GM12878 (cell line): Measurements from ENCODE around the gene BBS1. TPM values are rescaled to one million over a fixed set of nuclear protein-coding genes. Genes with fewer than 3 reads are reported as not detected.

Experiments
- ATAC-seq: fragments of 200-7000 bp; cut with Tn5 transposase; 3 replicates; pipeline ENCODE4 v1.9.1; 2020; ENCODE audit warnings: mild to moderate bottlenecking, moderate library complexity
- BruUV-seq: library from RNA; stranded (reverse); fragments of 400-500 nt; replicated peaks from 2 replicates; lab custom pipeline; 2021; lab: Mats Ljungman, UMichigan
- CTCF ChIA-PET: fragments of 300-600 bp; sonication (Branson Sonifier 250); formaldehyde crosslinking; extraction: SDS; loops from one replicate; lab custom pipeline; 2021; ENCODE audit warnings: inconsistent platforms; lab: Yijun Ruan, JAX
- POLR2A ChIA-PET: fragments of 350-600 bp; formaldehyde crosslinking; extraction: SDS; loops from one replicate; lab custom pipeline; 2021; ENCODE audit warnings: inconsistent platforms; lab: Charles Lee
- RAD21 ChIA-PET: fragments of 300-600 bp; sonication (Branson Sonifier 250); formaldehyde crosslinking; loops from one replicate; lab custom pipeline; 2023; ENCODE audit warnings: antibody characterized with exemption; ENCODE audit not compliant: unreplicated experiment; lab: Charles Lee
- SMC1A ChIA-PET: fragments of 300-600 bp; sonication (Branson Sonifier 250); formaldehyde crosslinking; loops from one replicate; lab custom pipeline; 2023; ENCODE audit not compliant: unreplicated experiment, uncharacterized antibody; lab: Charles Lee
- DNase-seq: peaks from one replicate; pipeline ENCODE4 v3.0.0-alpha.2; 2011; ENCODE audit warnings: low read depth, low spot score
- FAIRE-seq: peaks from 3 replicates; lab custom pipeline; 2011; peaks lifted over from hg19 to GRCh38; lab: Jason Lieb, UNC
- H2AFZ ChIP-seq: 2 replicates; pipeline ENCODE4 v1.6.0; 2011; ENCODE audit warnings: low read depth, low read length, control low read depth; ENCODE audit not compliant: control insufficient read depth
- H3K27ac ChIP-seq: 2 replicates; pipeline ENCODE4 v1.5.1; 2011; ENCODE audit warnings: control low read depth; ENCODE audit not compliant: control insufficient read depth, insufficient read depth
- H3K27me3 ChIP-seq, 2 experiments: replicated peaks in 1 of 2; 2 replicates each; pipeline versions ENCODE4 v1.6.0 to v1.6.1; 2011; ENCODE audit warnings: low read length in 1 of 2; ENCODE audit not compliant: control insufficient read depth in 2 of 2, insufficient read depth in 2 of 2
- H3K36me3 ChIP-seq, 2 experiments: 2 replicates each; pipeline ENCODE4 v1.5.1; 2011; ENCODE audit warnings: low read length in 1 of 2; ENCODE audit not compliant: control insufficient read depth in 2 of 2, insufficient read depth in 2 of 2
- H3K4me1 ChIP-seq: 2 replicates; pipeline ENCODE4 v1.6.1; 2011; ENCODE audit warnings: mild to moderate bottlenecking, low read length, moderate library complexity, mixed read lengths; ENCODE audit not compliant: control insufficient read depth, insufficient read depth
- H3K4me2 ChIP-seq: 2 replicates; pipeline ENCODE4 v1.6.0; 2011; ENCODE audit warnings: control low read depth; ENCODE audit not compliant: control insufficient read depth, insufficient read depth
- H3K4me3 ChIP-seq: fragments of 200-600 bp; sonication (generic); 2 replicates; pipeline ENCODE4 v1.5.1; 2016
- H3K79me2 ChIP-seq: 2 replicates; pipeline ENCODE4 v1.6.0; 2011; ENCODE audit warnings: low read length; ENCODE audit not compliant: control insufficient read depth, insufficient read depth
- H3K9ac ChIP-seq: 2 replicates; pipeline ENCODE4 v1.8.0; 2011; ENCODE audit warnings: low read length, control low read depth, mixed read lengths; ENCODE audit not compliant: control insufficient read depth, insufficient read depth
- H3K9me3 ChIP-seq: replicated peaks from 3 replicates; pipeline ENCODE4 v1.5.1; 2011; ENCODE audit warnings: mild to moderate bottlenecking, low read length; ENCODE audit not compliant: control insufficient read depth, insufficient read depth
- H4K20me1 ChIP-seq: 2 replicates; pipeline ENCODE4 v1.6.0; 2011; ENCODE audit not compliant: control insufficient read depth, insufficient read depth
- EZH2 ChIP-seq: IDR thresholded peaks from 2 replicates; pipeline ENCODE4 v1.6.1; 2012; ENCODE audit warnings: low read depth, mild to moderate bottlenecking, control low read depth, inconsistent platforms, low read length, borderline replicate concordance; ENCODE audit not compliant: control insufficient read depth
- IRF4 ChIP-seq: IDR thresholded peaks from 2 replicates; pipeline ENCODE4 v1.6.1; 2011; ENCODE audit warnings: low read depth, low read length
- MAX ChIP-seq: IDR thresholded peaks from 2 replicates; pipeline ENCODE4 v1.6.1; 2012; ENCODE audit warnings: low read depth, low read length, improper control_type of control experiment
- PAX8 ChIP-seq: fragments of 450-650 bp; IDR thresholded peaks from 2 replicates; pipeline ENCODE4 v1.6.1; 2017; ENCODE audit warnings: mild to moderate bottlenecking, moderate library complexity
- PBX3 ChIP-seq: IDR thresholded peaks from 2 replicates; pipeline ENCODE4 v1.6.1; 2011; ENCODE audit warnings: mild to moderate bottlenecking, low read depth, low read length, moderate library complexity; ENCODE audit not compliant: insufficient replicate concordance
- RBBP5 ChIP-seq: fragments of 200-600 bp; sonication (generic); conservative IDR thresholded peaks from 2 replicates; pipeline ENCODE4 v1.6.1; 2016
- ZNF207 ChIP-seq: fragments of 450-650 bp; IDR thresholded peaks from 2 replicates; pipeline ENCODE4 v1.6.1; 2014; ENCODE audit warnings: antibody characterized with exemption, mild to moderate bottlenecking, borderline replicate concordance
- ZSCAN29 ChIP-seq: fragments of 450-650 bp; IDR thresholded peaks from 2 replicates; pipeline ENCODE4 v1.6.1; 2017; ENCODE audit warnings: mild to moderate bottlenecking, moderate library complexity
- WGBS: methylation state at CpG from one replicate; pipeline ENCODE4 v1.1.6; 2016; ENCODE audit warnings: low lambda C conversion rate; ENCODE audit not compliant: insufficient replicate concordance, insufficient coverage; ENCODE audit errors: missing lambda C conversion rate; 5-methylcytosine and 5-hydroxymethylcytosine counted together
- in situ Hi-C: fragments of 300-500 bp; cut with MboI; formaldehyde crosslinking; loops from 9 replicates; pipeline ENCODE4 v1.14.3; 2018; ENCODE audit warnings: mixed read lengths
- intact Hi-C: fragments of 100-400 bp; cut with micrococcal nuclease; formaldehyde crosslinking; loops from one replicate; pipeline ENCODE4 v1.14.2; 2022; ENCODE audit not compliant: unreplicated experiment
- polyA plus RNA-seq, 11 experiments: library from polyadenylated mRNA; depleted of rRNA in 4 of 11; unstranded in 6 of 11; stranded (reverse) in 5 of 11; fragments of >200 nt; fragmentation: Nextera tagmentation in 4 of 11; fragmentation: Illumina TruSeq in 1 of 11; extraction: Ambion mirVana in 4 of 11; extraction: Trizol in 1 of 11; gene quantifications; 1 replicate in 1 of 11; 2 replicates in 10 of 11; pipeline versions ENCODE4 v1.2.1 to v1.2.3, GENCODE V29; 2011 to 2016; ENCODE audit warnings: inconsistent platforms in 2 of 11, missing spikeins in 2 of 11, low read depth in 1 of 11
- total RNA-seq, 4 experiments: library from RNA; depleted of rRNA in 3 of 4; stranded (reverse); fragments of >200 nt in 3 of 4; fragmentation: Illumina TruSeq in 1 of 4; extraction: Trizol in 1 of 4; gene quantifications; 2 replicates each; pipeline versions ENCODE4 v1.2.1 to v1.2.3, GENCODE V29; 2013 to 2021

BBS1 gene
- total and polyA plus RNA-seq, 10 of the 15 experiments (the other 5 are each of a cell fraction or from before 2014, with no cell fraction given) = 2.5 to 14.7 (median 8.7) TPM

DNA sequence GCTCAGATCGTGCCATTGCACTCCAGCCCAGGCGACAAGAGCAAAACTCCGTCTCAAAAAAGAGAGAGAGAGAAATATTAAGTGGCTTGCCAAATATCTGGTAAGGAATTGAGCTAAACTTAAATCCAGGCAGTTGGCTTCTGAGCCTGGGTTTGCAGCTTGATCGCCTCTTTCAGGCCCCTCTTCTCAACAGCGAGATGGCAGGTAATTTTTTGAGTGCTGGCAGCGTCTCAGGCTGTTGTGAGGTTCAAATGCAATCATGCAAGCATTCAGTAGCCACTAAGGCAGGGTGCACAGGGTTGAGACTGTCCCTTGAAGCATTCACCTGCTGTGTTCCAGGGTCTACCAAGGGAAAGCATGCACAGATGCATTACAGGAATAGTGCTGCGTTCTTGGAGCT lies 58.6 kb downstream of the BBS1 start (continued):
- TF ChIP-seq PBX3 (no peak), RBBP5 (no peak)

DNA sequence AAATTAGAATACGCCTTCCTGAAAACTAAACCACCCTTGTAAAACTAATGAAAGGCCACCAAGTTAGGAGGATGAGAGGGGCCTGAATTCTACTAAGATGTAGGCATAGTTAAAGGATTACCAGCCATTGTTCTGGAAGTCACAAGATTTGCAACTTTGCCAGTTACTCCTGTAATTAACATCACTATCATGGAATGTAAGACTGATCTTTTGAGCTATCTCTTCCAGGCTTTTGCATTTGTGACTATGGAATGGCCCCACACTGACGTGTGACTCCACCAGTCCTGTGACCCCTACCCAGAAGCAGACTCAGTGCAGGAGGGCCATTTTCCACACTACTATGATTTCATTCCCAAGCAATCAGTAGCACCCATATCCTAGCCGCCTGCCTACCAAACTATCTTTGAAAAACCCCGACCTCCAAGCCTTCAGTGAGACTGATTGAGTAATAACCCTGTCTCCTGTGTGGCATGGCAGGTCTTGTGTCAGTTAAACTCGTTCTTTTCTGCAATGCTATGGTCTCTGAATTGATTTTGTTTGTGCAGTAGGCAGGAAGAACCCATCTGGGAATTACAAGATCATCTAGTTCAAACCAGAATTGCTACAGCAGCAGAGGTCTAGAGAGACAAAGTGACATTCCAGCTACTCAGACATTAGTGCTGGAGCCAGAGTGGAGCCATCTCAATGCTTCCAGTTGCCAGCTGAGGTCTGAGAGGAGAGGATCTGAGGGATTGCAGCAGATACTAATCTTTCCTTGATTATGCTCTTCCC lies 59.8 kb downstream of the BBS1 start:
- ChIA-PET SMC1A (interaction anchor here (1.6 kb wide), 1 partner anchor 108 kb away, joined by 5 read pairs; the partner anchor contains the start of gene RBM4B), RAD21 (no interaction called here), CTCF (interaction anchor here (1.5 to 2.5 kb wide), 2 partner anchors 9 to 107 kb away, joined by 3 to 10 read pairs; partner anchors contain the start of gene RBM4B), POLR2A (interaction anchor here (0.6 kb wide), 1 partner anchor 174 kb away, joined by 3 read pairs; no protein-coding TSS in a partner anchor)
- H3K9ac ChIP-seq = no peak overlapping the region
- in situ Hi-C loops (no loop called here), intact Hi-C loops (loop anchor here (10.0 kb wide), 1 partner anchor 265 kb away; no protein-coding TSS in a partner anchor)
- H3K9me3 ChIP-seq = no peaks in the 10 kb centered on the region
- FAIRE-seq (no peak), DNase-seq (no peak), ATAC-seq (no peak)
- H3K4me1 ChIP-seq = no peaks in the 10 kb centered on the region
- no peaks in the 10 kb centered on the region for H4K20me1 ChIP-seq
- H3K27ac ChIP-seq = no peak overlapping the region
- BruUV-seq = no TSS peak
- no peaks in the 10 kb centered on the region for H3K36me3 ChIP-seq
- H3K27me3 ChIP-seq = peaks cover 0 to 6% of the 10 kb centered on the region in 2 experiments; a peak in 3 of 4 replicates
- H3K4me2 ChIP-seq = no peak overlapping the region
- H3K4me3 ChIP-seq = no peak overlapping the region
- no peak overlapping the region for H2AFZ ChIP-seq
- no peaks in the 10 kb centered on the region for H3K79me2 ChIP-seq
- TF ChIP-seq IRF4 = no peak
- no peak for TF ChIP-seq EZH2
- TF ChIP-seq MAX = no peak
- TF ChIP-seq ZSCAN29 = no peak
- no peak for TF ChIP-seq PAX8
- TF ChIP-seq ZNF207 = no peak
- WGBS = 29% methylated on average over 5 of the region's 5 CpGs
